ENCODE data around the gene NDST1.

The NDST1 gene

DNA sequence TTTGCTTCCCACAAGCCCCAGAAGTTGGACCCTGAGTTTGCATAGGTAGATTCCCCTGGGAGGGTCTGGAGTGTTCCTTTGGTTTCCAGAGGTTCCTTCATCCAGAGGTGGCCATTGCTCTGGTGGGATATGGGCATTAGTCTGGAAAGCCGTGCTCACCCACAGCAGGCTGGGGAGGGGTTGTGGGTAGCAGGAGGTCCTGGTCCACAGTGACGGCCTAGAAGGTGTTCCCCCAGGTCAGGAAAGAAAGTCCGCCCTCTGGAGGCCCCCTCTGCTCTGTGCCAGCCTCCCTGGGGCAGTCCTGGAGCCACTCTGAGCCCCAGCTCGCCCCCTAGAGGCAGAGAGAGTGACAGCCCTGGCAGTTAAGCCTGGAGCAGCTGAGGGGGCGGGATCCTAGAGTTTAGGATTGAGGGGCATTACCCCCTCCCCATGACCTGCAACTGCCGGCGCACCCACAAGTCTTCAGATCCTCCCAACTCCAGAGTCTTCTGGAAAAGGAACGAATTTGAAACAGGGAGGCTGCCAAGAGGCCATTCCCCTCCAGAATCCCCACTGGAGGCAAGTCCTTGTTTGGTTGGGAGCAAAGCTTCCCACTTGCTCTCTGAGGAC, 36.8 kb downstream of the NDST1 start:
- 0 out of 2 replicates have a peak, but pooled peaks cover 3% of the 10 kb centered on the region for H3K4me1 ChIP-seq (ENCODE audit: insufficient read depth, low read length)
- no peak overlapping the region for H3K9ac ChIP-seq (ENCODE audit: low read depth, low read length)
- no peaks in the 10 kb centered on the region for H3K9me3 ChIP-seq (ENCODE audit: control insufficient read depth, insufficient read depth, low read length)
- peaks cover 12% of the 10 kb centered on the region for H3K36me3 ChIP-seq (ENCODE audit: insufficient read depth, low read length)

DNA sequence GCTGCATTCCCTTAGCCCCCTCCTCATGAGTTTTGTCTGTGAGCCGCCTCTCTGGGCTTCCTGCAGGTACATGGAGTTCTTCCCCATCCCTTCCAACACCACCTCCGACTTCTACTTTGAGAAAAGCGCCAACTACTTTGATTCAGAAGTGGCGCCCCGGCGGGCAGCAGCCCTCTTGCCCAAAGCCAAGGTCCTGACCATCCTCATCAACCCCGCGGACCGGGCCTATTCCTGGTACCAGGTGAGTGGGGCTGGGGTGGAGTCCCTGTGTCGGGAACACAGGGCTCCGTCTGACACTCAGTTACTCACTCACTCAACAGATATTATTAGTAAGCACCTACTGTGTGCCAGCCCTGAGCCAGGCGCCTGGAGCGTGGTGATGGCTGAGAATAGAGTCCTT, 37.3 kb downstream of the NDST1 start:
- Histone ChIP-seq H3K4me1 (ENCODE audit: insufficient read depth, low read length) (0 out of 2 replicates have a peak, but pooled peaks cover 3% of the 10 kb centered on the region), H3K36me3 (ENCODE audit: insufficient read depth, low read length) (peaks cover 7% of the 10 kb centered on the region), H3K9me3 (ENCODE audit: control insufficient read depth, insufficient read depth, low read length) (no peaks in the 10 kb centered on the region), H3K9ac (ENCODE audit: low read depth, low read length) (no peak overlapping the region)

DNA sequence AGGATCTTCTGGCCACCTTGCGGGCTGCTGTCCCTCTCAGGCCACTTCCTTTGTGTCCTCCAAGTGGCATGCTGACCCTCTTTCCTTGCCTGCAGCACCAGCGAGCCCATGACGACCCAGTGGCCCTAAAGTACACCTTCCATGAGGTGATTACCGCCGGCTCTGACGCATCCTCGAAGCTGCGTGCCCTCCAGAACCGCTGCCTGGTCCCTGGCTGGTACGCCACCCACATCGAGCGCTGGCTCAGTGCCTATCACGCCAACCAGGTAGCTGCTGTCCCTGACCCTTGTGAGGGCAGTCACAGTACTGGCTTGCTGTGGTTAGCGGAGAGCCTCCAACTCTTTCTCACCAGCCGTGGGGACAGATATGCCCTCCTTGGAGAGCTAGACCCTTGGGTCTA, 40.2 kb downstream of the NDST1 start:
- Histone ChIP-seq H3K36me3 (ENCODE audit: insufficient read depth, low read length) (peaks cover 12% of the 10 kb centered on the region), H3K4me1 (ENCODE audit: insufficient read depth, low read length) (0 out of 2 replicates have a peak, but pooled peaks cover 3% of the 10 kb centered on the region), H3K9me3 (ENCODE audit: control insufficient read depth, insufficient read depth, low read length) (no peaks in the 10 kb centered on the region), H3K9ac (ENCODE audit: low read depth, low read length) (no peak overlapping the region)

DNA sequence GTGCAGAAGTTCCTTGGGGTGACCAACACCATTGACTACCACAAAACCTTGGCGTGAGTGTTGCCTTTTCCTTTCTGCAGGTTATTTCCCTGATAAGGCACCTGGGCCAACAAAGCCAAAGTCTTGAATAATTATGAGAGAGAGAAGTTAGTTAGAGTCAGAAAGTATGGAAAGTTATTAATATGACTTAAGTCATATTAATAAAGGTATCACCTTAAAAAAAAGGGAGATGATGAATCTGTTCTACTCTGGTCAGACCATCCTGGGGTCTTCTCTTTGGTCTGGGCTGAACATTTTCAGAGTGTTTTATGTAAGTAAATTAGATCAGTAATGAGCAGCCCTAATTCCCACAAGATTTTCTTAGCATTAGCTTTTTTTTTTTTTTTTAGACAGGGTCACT, 41.8 kb downstream of the NDST1 start:
- no peak overlapping the region for H3K9ac ChIP-seq (ENCODE audit: low read depth, low read length)
- H3K4me1 ChIP-seq (ENCODE audit: insufficient read depth, low read length), result no peaks in the 10 kb centered on the region
- H3K9me3 ChIP-seq (ENCODE audit: control insufficient read depth, insufficient read depth, low read length), result no peaks in the 10 kb centered on the region
- H3K36me3 ChIP-seq (ENCODE audit: insufficient read depth, low read length), result peaks cover 12% of the 10 kb centered on the region

DNA sequence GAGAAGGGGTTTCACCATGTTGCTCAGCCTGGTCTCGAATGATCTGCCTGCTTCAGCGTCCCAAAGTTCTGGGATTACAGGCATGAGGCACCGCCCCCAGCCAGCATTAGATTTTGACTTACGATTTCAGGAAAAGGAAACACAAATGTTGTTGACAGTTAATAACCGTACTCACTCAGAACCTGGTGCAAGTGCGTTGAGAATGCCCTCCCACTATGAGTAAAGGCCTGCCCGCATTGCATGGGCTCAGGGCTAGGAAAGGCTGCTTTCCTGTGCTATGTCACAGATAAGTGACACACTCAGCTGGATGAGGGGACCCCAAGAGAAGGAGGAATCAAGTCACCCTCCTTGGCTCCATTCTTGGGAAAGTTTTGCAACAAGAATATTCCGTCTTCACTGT, 42.4 kb downstream of the NDST1 start:
- H3K4me1 ChIP-seq (ENCODE audit: insufficient read depth, low read length), result no peaks in the 10 kb centered on the region
- peaks cover 10% of the 10 kb centered on the region for H3K36me3 ChIP-seq (ENCODE audit: insufficient read depth, low read length)
- H3K9ac ChIP-seq (ENCODE audit: low read depth, low read length), result no peak overlapping the region
- H3K9me3 ChIP-seq (ENCODE audit: control insufficient read depth, insufficient read depth, low read length), result no peaks in the 10 kb centered on the region

DNA sequence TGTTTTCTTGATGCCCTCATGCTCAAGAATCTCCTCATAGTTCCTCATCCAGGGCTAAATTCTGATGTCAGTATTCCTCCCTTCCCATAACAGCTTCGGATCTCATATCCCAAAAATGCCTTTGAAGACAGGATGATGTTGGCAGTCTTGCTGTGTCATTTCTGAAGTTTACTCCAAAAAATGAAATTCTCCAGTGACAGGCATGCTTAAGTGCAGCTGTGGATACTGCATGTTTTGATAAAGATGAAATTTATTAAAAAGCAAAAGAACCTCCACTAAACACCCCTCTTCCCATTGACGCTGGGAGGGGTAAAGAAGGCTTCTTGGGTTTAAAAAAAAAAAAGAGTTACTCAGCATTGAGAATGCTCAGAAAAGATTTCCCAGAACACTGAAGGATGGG, 43.1 kb downstream of the NDST1 start:
- no peak overlapping the region for H3K9ac ChIP-seq (ENCODE audit: low read depth, low read length)
- no peaks in the 10 kb centered on the region for H3K9me3 ChIP-seq (ENCODE audit: control insufficient read depth, insufficient read depth, low read length)
- peaks cover 9% of the 10 kb centered on the region for H3K36me3 ChIP-seq (ENCODE audit: insufficient read depth, low read length)
- H3K4me1 ChIP-seq (ENCODE audit: insufficient read depth, low read length), result no peaks in the 10 kb centered on the region

DNA sequence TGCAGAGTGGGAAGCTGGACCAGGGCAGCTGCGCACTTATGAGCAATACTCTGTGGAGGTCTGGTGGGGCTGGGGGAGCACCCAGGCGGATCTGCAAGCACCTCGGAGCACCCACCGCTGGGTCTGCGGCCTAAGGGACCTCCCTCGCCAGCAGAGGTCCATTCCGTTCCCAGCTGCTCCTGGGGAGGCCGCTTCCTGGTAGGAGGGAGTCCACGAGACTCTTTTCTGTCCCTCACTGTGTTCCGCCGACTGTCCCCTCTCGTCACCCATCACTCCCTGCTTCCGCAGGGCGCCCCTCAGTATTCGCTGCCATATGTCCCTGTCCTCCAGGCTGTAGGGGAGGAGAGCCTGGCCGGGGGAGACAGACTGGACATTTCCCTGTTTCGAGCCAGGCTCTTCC, 45.5 kb downstream of the NDST1 start:
- Histone ChIP-seq H3K9me3 (ENCODE audit: control insufficient read depth, insufficient read depth, low read length) (no peaks in the 10 kb centered on the region), H3K4me1 (ENCODE audit: insufficient read depth, low read length) (no peaks in the 10 kb centered on the region), H3K36me3 (ENCODE audit: insufficient read depth, low read length) (peaks cover 9% of the 10 kb centered on the region), H3K9ac (ENCODE audit: low read depth, low read length) (no peak overlapping the region)

DNA sequence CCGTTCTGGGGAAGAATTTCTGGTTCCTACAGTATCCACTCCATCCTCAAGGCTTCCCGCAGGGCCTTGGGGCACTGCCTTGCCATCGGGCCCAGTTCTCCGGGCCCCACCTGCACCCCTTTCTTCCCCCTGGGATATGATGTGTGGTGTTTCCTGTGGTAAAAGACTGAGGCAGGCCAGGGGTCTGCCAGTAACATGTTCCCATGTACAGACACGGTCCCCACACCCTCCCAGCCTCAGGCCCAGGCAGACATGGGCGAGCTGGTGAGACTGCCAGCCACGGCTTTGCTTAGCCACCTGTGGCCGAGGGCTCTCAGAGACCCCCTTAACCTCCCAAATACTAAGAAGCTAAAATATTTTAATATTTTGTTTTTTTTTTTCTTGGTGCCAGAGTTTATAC, 46.0 kb downstream of the NDST1 start:
- peaks cover 9% of the 10 kb centered on the region for H3K36me3 ChIP-seq (ENCODE audit: insufficient read depth, low read length)

DNA sequence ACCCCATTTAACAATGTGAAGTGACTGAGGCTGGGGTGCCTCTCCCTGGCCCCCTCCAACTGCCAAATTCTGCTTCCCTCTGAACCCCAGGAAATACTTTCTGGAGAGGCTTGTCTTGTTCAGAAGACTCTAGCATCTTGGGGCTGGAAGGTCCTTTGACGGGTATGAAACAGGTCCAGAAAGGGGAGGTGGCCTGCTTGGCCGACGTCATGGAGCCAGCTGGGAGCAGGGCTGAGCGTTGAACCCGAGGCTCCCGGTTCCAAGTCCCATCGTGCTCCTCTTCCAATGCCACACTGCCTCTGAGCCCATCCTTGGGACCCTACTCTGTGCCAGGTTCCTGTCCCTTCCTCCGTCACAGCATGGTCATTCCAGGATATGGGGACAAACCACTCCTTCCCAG, 46.9 kb downstream of the NDST1 start:
- Histone ChIP-seq H3K4me1 (ENCODE audit: insufficient read depth, low read length) (peaks cover 2% of the 10 kb centered on the region; the same call in 1 of the 2 replicates), H3K36me3 (ENCODE audit: insufficient read depth, low read length) (peaks cover 9% of the 10 kb centered on the region), H3K9me3 (ENCODE audit: control insufficient read depth, insufficient read depth, low read length) (no peaks in the 10 kb centered on the region), H3K9ac (ENCODE audit: low read depth, low read length) (no peak overlapping the region)

More for the DNA sequence above, 46.0 kb downstream of the NDST1 start:
- Histone ChIP-seq H3K9me3 (ENCODE audit: control insufficient read depth, insufficient read depth, low read length) (no peaks in the 10 kb centered on the region), H3K4me1 (ENCODE audit: insufficient read depth, low read length) (no peaks in the 10 kb centered on the region), H3K9ac (ENCODE audit: low read depth, low read length) (no peak overlapping the region)

DNA sequence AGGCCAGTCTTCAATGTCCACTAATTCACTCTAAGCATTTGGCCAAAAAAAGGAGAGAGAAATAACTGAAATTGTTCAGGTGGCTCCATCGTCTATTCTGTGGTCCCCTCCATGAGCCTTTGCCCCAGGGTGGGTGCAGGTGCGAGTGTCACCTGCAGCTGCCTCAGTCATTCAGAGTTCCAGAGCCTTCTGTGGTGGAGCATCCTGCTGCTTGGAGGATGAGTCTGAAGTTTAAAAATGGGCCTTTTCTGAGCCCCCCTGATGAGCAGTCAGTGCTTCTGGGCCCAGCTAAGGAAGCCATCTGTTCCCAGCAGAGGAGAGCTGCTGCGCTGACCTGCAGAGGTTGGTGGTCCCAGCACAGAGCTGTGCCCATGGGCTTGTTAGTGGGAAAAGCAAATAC, 48.2 kb downstream of the NDST1 start:
- Histone ChIP-seq H3K9me3 (ENCODE audit: control insufficient read depth, insufficient read depth, low read length) (no peaks in the 10 kb centered on the region), H3K36me3 (ENCODE audit: insufficient read depth, low read length) (peaks cover under 1% of the 10 kb centered on the region; the same call in 1 of the 2 replicates), H3K4me1 (ENCODE audit: insufficient read depth, low read length) (peaks cover 9% of the 10 kb centered on the region), H3K9ac (ENCODE audit: low read depth, low read length) (no peak overlapping the region)

DNA sequence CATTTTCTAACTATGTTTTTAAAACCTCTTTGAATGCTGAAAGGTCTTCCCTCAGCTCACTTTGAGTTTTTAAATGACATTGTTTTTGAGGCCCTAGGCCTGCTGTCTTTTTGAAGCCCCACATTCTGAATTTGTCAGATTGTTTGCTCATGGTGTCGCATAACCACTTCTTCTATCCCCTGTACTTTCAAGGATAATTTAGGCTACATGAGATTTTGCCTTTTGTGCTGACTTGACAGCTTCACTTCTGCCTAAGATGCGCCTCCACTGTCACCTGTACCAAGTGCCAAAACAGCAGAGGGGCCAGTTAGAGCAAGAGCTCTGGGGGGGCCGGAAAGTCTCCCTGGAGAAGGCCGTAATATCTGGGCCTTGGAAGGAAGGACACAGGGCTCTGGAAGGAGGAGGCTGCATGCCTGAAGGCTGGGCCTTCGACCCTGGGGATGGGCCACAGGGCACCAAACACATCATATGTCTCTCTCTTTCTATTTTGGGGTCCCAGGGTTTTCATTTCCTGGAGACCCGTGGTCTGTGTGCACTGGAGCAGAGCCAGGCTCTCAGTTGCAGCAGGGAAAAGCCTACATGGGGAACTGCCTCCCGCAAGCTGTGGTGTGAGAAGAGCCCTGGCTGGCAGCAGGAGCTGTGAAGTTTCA, 49.1 kb downstream of the NDST1 start:
- Histone ChIP-seq H3K36me3 (ENCODE audit: insufficient read depth, low read length) (no peaks in the 10 kb centered on the region; the same call in 1 of the 2 replicates), H3K4me1 (ENCODE audit: insufficient read depth, low read length) (peaks cover 9% of the 10 kb centered on the region), H3K9me3 (ENCODE audit: control insufficient read depth, insufficient read depth, low read length) (no peaks in the 10 kb centered on the region), H3K9ac (ENCODE audit: low read depth, low read length) (no peak overlapping the region)

DNA sequence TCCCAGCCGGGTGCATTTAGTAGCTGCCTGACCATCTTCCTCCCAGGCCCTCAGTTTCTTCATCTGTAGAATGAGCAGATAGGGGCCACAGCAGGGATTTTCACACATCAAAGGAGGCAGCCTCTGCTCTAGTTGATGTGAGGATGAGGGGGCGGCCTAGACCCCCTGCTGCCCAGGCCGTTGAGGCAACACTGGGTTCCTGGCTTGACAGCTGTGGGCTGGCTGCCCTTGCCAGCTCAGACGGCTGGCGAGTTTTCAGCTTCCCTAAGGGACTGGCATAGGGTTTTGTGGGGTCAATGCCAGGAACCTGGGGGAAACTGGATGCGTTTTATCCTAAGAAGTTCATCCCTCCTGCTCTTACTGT, 49.6 kb downstream of the NDST1 start:
- no peak overlapping the region for H3K9ac ChIP-seq (ENCODE audit: low read depth, low read length)
- no peaks in the 10 kb centered on the region; the same call in 1 of the 2 replicates for H3K36me3 ChIP-seq (ENCODE audit: insufficient read depth, low read length)
- H3K4me1 ChIP-seq (ENCODE audit: insufficient read depth, low read length), result peaks cover 9% of the 10 kb centered on the region
- no peaks in the 10 kb centered on the region for H3K9me3 ChIP-seq (ENCODE audit: control insufficient read depth, insufficient read depth, low read length)

DNA sequence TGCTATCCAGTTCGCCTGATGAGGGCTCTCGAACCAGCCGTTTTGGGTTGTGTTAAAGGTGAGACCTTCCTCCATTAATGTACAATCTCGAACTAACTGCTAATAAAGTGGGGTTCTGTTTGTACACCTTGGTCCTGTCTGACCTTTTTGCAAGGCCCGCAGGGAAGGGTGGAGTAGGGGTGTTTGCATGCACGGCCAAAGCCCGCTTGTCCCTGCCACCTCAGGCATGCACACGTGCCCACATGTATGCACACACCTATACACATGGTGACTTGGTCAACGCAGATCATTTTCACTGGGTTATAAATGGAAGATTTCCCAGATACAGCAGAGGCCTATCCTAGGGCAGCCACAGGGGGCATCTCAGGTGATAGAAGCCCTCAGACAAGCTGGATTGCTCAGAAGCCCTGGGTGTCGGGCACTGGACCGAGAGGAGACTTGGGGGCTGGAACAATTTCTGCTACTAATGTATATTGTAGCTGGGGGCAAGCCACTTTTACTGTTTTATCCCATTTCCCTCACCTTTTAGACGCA, 50.2 kb downstream of the NDST1 start:
- H3K9me3 ChIP-seq (ENCODE audit: control insufficient read depth, insufficient read depth, low read length), result no peaks in the 10 kb centered on the region
- no peak overlapping the region for H3K9ac ChIP-seq (ENCODE audit: low read depth, low read length)
- peaks cover 9% of the 10 kb centered on the region for H3K4me1 ChIP-seq (ENCODE audit: insufficient read depth, low read length)
- no peaks in the 10 kb centered on the region for H3K36me3 ChIP-seq (ENCODE audit: insufficient read depth, low read length)

DNA sequence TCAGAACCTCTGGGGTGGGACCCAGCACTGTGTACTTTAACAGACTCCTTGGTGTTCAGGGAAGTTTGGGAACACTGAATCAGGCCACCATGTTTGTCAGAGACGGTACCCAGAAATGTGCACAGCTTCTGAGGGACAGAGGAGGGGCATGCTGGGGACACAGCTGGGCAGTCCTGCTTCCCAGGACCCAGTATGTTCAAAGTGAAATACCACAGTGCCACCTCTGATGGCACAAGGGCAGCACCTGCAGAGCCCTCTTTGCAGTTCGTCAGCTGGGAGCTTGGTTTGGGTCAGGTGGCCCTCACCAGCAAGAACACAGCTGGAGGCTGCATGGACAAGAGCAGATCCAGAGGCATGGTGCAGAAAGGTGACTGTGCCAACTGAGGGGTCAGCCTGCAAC, 51.2 kb downstream of the NDST1 start:
- Histone ChIP-seq H3K9ac (ENCODE audit: low read depth, low read length) (no peak overlapping the region), H3K36me3 (ENCODE audit: insufficient read depth, low read length) (no peaks in the 10 kb centered on the region)

DNA sequence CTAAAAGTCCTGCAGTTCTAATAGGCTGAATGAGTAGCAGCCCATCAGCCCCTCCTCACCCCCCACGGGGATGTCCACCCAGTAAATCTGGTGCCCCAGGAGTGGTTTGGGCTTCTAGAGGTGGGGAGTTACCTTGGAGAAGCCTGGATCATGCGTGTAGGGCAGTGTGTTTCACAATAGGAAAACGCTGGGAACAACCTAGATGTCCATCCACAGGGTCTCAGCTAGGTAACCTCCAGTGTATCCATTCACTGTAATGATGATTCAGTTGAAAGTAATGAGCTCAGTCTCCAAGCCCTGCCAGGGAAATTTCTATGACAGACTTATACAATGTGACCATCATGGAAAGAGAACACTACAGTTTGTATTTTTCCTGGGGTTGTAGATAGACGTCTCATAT, 51.8 kb downstream of the NDST1 start:
- Histone ChIP-seq H3K9ac (ENCODE audit: low read depth, low read length) (no peak overlapping the region), H3K36me3 (ENCODE audit: insufficient read depth, low read length) (no peaks in the 10 kb centered on the region), H3K9me3 (ENCODE audit: control insufficient read depth, insufficient read depth, low read length) (no peaks in the 10 kb centered on the region), H3K4me1 (ENCODE audit: insufficient read depth, low read length) (peaks cover 9% of the 10 kb centered on the region)

More for the DNA sequence above, 51.2 kb downstream of the NDST1 start:
- Histone ChIP-seq H3K9me3 (ENCODE audit: control insufficient read depth, insufficient read depth, low read length) (no peaks in the 10 kb centered on the region), H3K4me1 (ENCODE audit: insufficient read depth, low read length) (peaks cover 9% of the 10 kb centered on the region)

All from ES-I3 (cell line).